Prostate gland (tissue), 2 donors: ENCODE data around the gene TMED4. TPM values are rescaled to one million over a fixed set of nuclear protein-coding genes. Genes with fewer than 3 reads are reported as not detected.

Experiments
- DNase-seq: peaks from one replicate; pipeline ENCODE4 v3.0.0-alpha.2; 2019; ENCODE audit warnings: low spot score
- H3K27ac ChIP-seq, 2 donors: fragments of 200-600 bp; sonication (generic); 2 replicates each; pipeline ENCODE4 v1.5.1; 2017 to 2019
- H3K27me3 ChIP-seq: fragments of 200-600 bp; sonication (generic); replicated peaks from 2 replicates; pipeline ENCODE4 v1.5.1; 2019; ENCODE audit not compliant: insufficient read depth
- H3K36me3 ChIP-seq, 2 donors: fragments of 200-600 bp; sonication (generic); 1 replicate in 1 of 2; 2 replicates in 1 of 2; pipeline versions ENCODE4 v1.5.1 to v1.8.1; 2017 to 2019
- H3K4me1 ChIP-seq: fragments of 200-600 bp; sonication (generic); replicated peaks from 2 replicates; pipeline ENCODE4 v1.5.1; 2019
- H3K4me3 ChIP-seq, 2 donors: fragments of 200-600 bp; sonication (generic); 2 replicates each; pipeline ENCODE4 v1.5.1; 2017 to 2019
- H3K9me3 ChIP-seq: fragments of 200-600 bp; sonication (generic); 2 replicates; pipeline ENCODE4 v1.5.1; 2017
- POLR2A ChIP-seq: fragments of 450-650 bp; IDR thresholded peaks from one replicate; pipeline ENCODE4 v1.6.1; 2016; ENCODE audit warnings: antibody characterized with exemption, mild to moderate bottlenecking
- POLR2AphosphoS5 ChIP-seq: sonication (generic); formaldehyde crosslinking; IDR thresholded peaks from one replicate; pipeline ENCODE4 v1.6.1; 2017; ENCODE audit warnings: antibody characterized with exemption
- WGBS: methylation state at CpG from one replicate; pipeline ENCODE4 v1.1.5; 2018; 5-methylcytosine and 5-hydroxymethylcytosine counted together
- intact Hi-C: fragments of 100-400 bp; cut with DNase I; formaldehyde crosslinking; loops from one replicate; pipeline ENCODE4 v1.14.2; 2022
- total RNA-seq, 2 donors: library from RNA; depleted of rRNA; stranded (reverse); fragments of >200 nt; gene quantifications; one replicate each; pipeline ENCODE4 v1.1.0, GENCODE V29; 2016
- TF ChIP-seq, protein P1 (sequence below), 4 experiments: fragments of 200-600 bp in 2 of 4; fragments of 450-650 bp in 2 of 4; sonication (generic) in 2 of 4; IDR thresholded peaks; 1 replicate in 3 of 4; 2 replicates in 1 of 4; pipeline ENCODE4 v1.5.1; 2016 to 2019; ENCODE audit warnings: antibody characterized with exemption in 4 of 4, mild to moderate bottlenecking in 2 of 4, moderate library complexity in 2 of 4

The TMED4 gene
- total RNA-seq, 2 donors from 2014 or later: 227 to 243 TPM

DNA sequence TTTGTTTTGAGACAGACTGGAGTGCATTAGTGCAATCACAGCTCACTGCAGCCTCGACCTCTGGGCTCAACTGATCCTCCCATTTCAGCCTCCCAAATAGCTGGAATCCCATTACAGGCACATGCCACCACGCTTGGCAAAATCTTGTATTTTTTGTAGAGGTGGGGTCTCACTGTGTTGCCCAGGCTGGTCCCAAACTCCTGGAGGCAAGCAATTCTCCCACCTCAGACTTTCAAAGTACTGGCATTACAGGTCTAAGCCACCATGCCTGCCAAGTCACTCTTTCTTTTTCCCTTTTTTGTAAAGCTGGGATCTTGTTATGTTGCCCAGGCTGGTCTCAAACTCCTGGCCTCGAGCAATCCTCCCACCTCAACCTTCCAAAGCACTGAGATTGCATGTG lies 32.6 kb downstream of the TMED4 start:
- Histone ChIP-seq H3K27me3 (no peaks in the 10 kb centered on the region), H3K9me3 (no peaks in the 10 kb centered on the region), H3K4me3 (no peak overlapping the region), H3K27ac (no peak overlapping the region), H3K36me3 (no peaks in the 10 kb centered on the region), H3K4me1 (no peaks in the 10 kb centered on the region)
- intact Hi-C loops: no loop called here
- WGBS: 74% methylated on average over 3 of the region's 3 CpGs
- DNase-seq: no peak
- no peak for TF ChIP-seq POLR2AphosphoS5

- TF ChIP-seq POLR2A (no peak), POLR2AphosphoS5 (no peak)
- TF ChIP-seq, protein P1, sequence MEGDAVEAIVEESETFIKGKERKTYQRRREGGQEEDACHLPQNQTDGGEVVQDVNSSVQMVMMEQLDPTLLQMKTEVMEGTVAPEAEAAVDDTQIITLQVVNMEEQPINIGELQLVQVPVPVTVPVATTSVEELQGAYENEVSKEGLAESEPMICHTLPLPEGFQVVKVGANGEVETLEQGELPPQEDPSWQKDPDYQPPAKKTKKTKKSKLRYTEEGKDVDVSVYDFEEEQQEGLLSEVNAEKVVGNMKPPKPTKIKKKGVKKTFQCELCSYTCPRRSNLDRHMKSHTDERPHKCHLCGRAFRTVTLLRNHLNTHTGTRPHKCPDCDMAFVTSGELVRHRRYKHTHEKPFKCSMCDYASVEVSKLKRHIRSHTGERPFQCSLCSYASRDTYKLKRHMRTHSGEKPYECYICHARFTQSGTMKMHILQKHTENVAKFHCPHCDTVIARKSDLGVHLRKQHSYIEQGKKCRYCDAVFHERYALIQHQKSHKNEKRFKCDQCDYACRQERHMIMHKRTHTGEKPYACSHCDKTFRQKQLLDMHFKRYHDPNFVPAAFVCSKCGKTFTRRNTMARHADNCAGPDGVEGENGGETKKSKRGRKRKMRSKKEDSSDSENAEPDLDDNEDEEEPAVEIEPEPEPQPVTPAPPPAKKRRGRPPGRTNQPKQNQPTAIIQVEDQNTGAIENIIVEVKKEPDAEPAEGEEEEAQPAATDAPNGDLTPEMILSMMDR (IDR thresholded peaks at IDR 0.05): no peak
- H3K4me1 ChIP-seq: no peaks in the 10 kb centered on the region
- 96% methylated on average over 3 of the region's 3 CpGs for WGBS
- no peak for DNase-seq
- H3K27me3 ChIP-seq: no peaks in the 10 kb centered on the region
- H3K4me3 ChIP-seq: no peak overlapping the region
- no peaks in the 10 kb centered on the region for H3K9me3 ChIP-seq
- intact Hi-C loops: no loop called here
- no peak overlapping the region for H3K27ac ChIP-seq
- no peaks in the 10 kb centered on the region for H3K36me3 ChIP-seq
Measured at GRCh38 chr7:44548893-44549292, 33.1 kb downstream of the TMED4 start.

GRCh38 chr7:44547536-44548231 lies 34.3 kb downstream of the TMED4 start:
- intact Hi-C loops: no loop called here
- Histone ChIP-seq H3K27me3 (no peaks in the 10 kb centered on the region), H3K4me1 (no peaks in the 10 kb centered on the region), H3K9me3 (no peaks in the 10 kb centered on the region), H3K27ac (peak overlapping the region in 1 of 2 donors; percentile 23), H3K36me3 (no peaks in the 10 kb centered on the region), H3K4me3 (no peak overlapping the region)
- 15% methylated on average over 6 of the region's 6 CpGs for WGBS
- TF ChIP-seq POLR2AphosphoS5: peak; percentile 74
- TF ChIP-seq POLR2A: no peak
- TF ChIP-seq, protein P1 (IDR thresholded peaks at IDR 0.05): no peak
- DNase-seq: peak; percentile 39

- Histone ChIP-seq H3K4me1 (no peaks in the 10 kb centered on the region), H3K36me3 (no peaks in the 10 kb centered on the region), H3K27me3 (no peaks in the 10 kb centered on the region), H3K4me3 (no peak overlapping the region), H3K27ac (no peak overlapping the region), H3K9me3 (no peaks in the 10 kb centered on the region)
- DNase-seq: no peak
- intact Hi-C loops: no loop called here
- 94% methylated on average over 6 of the region's 6 CpGs for WGBS
- TF ChIP-seq POLR2AphosphoS5 (no peak), POLR2A (no peak)
- TF ChIP-seq, protein P1 (IDR thresholded peaks at IDR 0.05): no peak
Measured at GRCh38 chr7:44541876-44542610, 40.0 kb downstream of the TMED4 start.

- Histone ChIP-seq H3K27me3 (no peaks in the 10 kb centered on the region), H3K4me1 (no peaks in the 10 kb centered on the region), H3K36me3 (no peaks in the 10 kb centered on the region), H3K27ac (no peak within 1 kb of the TSS), H3K4me3 (no peak within 1 kb of the TSS), H3K9me3 (no peaks in the 10 kb centered on the region)
- intact Hi-C loops: no loop called here
- DNase-seq: no peak
- TF ChIP-seq POLR2AphosphoS5 (no peak), POLR2A (no peak)
- TF ChIP-seq, protein P1 (IDR thresholded peaks at IDR 0.05): no peak
- 84% methylated on average over 19 of the region's 20 CpGs for WGBS
Measured at GRCh38 chr7:44541028-44541869, 40.8 kb downstream of the TMED4 start, which contains the start of gene NPC1L1. Gene NPC1L1 (minus strand): TSS chr7:44541330. CDS start chr7:44541259, 71 bp downstream.
